SK-N-SH (cell line): ENCODE measurements around the gene PTPRD.

Source experiments
- CHD2 ChIP-seq: fragments of 150-350 bp; IDR thresholded peaks from 2 replicates; pipeline ENCODE4 v1.6.1; 2018; ENCODE audit warnings: low read length; ENCODE audit not compliant: partially characterized antibody
- EP300 ChIP-seq, 2 experiments: IDR thresholded peaks; 2 replicates each; pipeline versions ENCODE4 v1.4.0 to v1.6.1; 2012; ENCODE audit warnings: borderline replicate concordance in 1 of 2, low read depth in 1 of 2, low read length in 1 of 2
- EZH2phosphoT487 ChIP-seq: fragments of 200-600 bp; sonication (generic); IDR thresholded peaks from 2 replicates; pipeline ENCODE4 v1.6.1; 2017; ENCODE audit warnings: low read depth, mixed run types, mild to moderate bottlenecking, antibody characterized with exemption, moderate library complexity, borderline replicate concordance
- RCOR1 ChIP-seq: fragments of 150-350 bp; IDR thresholded peaks from 2 replicates; pipeline ENCODE4 v1.6.1; 2017; ENCODE audit warnings: antibody characterized with exemption, low read length
- RXRA ChIP-seq: IDR thresholded peaks from 2 replicates; pipeline ENCODE4 v1.4.0; 2012; ENCODE audit warnings: low read depth, mild to moderate bottlenecking, borderline replicate concordance
- TF ChIP-seq, protein P1 (sequence below): fragments of 200-600 bp; sonication (generic); IDR thresholded peaks from 2 replicates; pipeline ENCODE4 v1.6.1; 2017; ENCODE audit warnings: antibody characterized with exemption, mild to moderate bottlenecking, moderate library complexity

DNA sequence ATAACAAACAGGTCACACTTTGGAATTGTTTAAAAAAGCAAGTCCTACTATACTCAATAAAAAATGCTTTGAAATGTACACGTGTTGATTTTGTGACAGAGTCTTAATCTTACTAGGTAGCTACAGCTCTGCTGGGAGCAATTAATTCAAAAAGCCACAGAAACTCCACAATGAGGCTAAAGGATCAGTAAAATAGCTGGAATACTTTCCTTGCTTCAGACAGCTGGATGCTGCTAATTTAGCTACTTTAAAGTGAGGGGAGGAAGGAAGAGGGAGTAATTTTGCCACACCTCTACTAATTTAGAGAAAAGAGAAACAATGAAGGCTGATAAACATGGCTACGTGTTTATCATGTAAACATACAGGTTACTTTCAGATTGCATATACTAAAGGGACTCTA, 1885.6 kb downstream of the PTPRD start:
- no peak for TF ChIP-seq CHD2
- TF ChIP-seq EZH2phosphoT487, result no peak
- no peak for TF ChIP-seq EP300 (IDR thresholded peaks at IDR 0.05; ENCODE audit: borderline replicate concordance in 1 of 2, low read depth in 1 of 2, low read length in 1 of 2)
- TF ChIP-seq RCOR1, result no peak
- no peak for TF ChIP-seq RXRA
- TF ChIP-seq, protein P1, sequence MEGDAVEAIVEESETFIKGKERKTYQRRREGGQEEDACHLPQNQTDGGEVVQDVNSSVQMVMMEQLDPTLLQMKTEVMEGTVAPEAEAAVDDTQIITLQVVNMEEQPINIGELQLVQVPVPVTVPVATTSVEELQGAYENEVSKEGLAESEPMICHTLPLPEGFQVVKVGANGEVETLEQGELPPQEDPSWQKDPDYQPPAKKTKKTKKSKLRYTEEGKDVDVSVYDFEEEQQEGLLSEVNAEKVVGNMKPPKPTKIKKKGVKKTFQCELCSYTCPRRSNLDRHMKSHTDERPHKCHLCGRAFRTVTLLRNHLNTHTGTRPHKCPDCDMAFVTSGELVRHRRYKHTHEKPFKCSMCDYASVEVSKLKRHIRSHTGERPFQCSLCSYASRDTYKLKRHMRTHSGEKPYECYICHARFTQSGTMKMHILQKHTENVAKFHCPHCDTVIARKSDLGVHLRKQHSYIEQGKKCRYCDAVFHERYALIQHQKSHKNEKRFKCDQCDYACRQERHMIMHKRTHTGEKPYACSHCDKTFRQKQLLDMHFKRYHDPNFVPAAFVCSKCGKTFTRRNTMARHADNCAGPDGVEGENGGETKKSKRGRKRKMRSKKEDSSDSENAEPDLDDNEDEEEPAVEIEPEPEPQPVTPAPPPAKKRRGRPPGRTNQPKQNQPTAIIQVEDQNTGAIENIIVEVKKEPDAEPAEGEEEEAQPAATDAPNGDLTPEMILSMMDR, result no peak
